HG03103 (cell line): ENCODE measurements around the gene DDR1.

Experiments used
- ATAC-seq: cut with Tn5 transposase; IDR thresholded peaks from one replicate; pipeline ENCODE4 v1.9.1; 2021; ENCODE audit warnings: low read depth; ENCODE audit not compliant: unreplicated experiment

The DDR1 gene

GRCh38 chr6:30942338-30943060 lies 58.2 kb downstream of the DDR1 start:
- no peak for ATAC-seq

GRCh38 chr6:30944051-30944450 lies 59.7 kb downstream of the DDR1 start:
- ATAC-seq: no peak

- no peak for ATAC-seq
Measured at GRCh38 chr6:30945281-30945680, 61.0 kb downstream of the DDR1 start.

GRCh38 chr6:30947231-30947630 lies 62.9 kb downstream of the DDR1 start:
- no peak for ATAC-seq

- ATAC-seq: no peak
Measured at GRCh38 chr6:30948811-30949210, 64.5 kb downstream of the DDR1 start.
